Measurements from ENCODE around the gene BBS2. TPM values are rescaled to one million over a fixed set of nuclear protein-coding genes. Genes with fewer than 3 reads are reported as not detected.
A peak's percentile ranks its signal among the peaks of the same experiment; 100 is the strongest.

Gene BBS2
- total RNA-seq, 4 donors from 2014 or later = 79.8 to 144 (median 120) TPM

DNA sequence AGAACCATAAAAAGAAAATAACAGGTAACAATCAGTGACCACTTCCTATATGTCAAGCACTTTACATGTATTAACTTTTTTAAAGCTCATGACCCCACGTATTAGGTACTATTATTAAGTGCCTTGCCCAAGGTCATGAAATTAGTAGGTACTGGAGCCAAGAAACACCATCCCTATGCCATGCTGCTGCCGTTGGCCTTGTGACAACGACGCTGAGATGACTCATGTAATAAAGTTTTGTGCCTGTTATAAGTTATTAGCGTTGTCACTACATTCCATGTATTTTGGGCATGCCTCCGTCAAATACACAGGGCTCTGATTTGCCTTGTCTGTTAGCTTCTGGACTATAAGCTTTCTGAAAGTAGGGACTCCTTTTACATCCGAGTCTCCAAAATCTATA, 1.4 kb downstream of the BBS2 start:
- Histone ChIP-seq H3K4me1 (peaks cover 0 to 63% (median 7%) of the 10 kb centered on the region in 4 donors), H3K9me3 (no peaks in the 10 kb centered on the region), H3K36me3 (no peaks in the 10 kb centered on the region), H3K27me3 (no peaks in the 10 kb centered on the region), H3K4me3 (peak overlapping the region; percentile 86 to 99 (median 94)), H3K27ac (peak overlapping the region; percentile 31 to 98 (median 92))
- TF ChIP-seq POLR2A (IDR thresholded peaks at IDR 0.05) (no peak), EP300 (IDR thresholded peaks at IDR 0.05) (no peak)
- DNase-seq (ENCODE audit: low spot score in 2 of 2) = no peak
- 55 to 61% methylated on average over 7 of the region's 7 CpGs for WGBS, 2 donors

DNA sequence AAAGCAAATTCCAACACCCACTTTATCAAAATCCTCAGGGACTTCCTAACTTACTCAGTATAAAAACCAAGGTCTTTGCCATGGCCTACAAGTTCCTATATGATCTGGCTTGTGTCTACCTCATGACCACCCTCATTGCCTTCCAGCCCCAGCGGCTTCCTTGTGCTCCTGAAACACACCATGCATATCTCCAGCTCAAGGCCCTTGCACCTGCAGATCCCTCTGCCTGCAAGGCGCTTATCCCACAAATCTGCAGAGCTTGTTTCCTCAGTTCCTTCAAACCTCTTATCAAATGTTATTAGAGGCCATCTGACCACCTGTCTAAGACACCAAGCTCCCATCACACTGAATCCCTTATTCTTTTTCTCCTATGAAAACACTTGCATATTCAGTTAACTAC, 2.6 kb downstream of the BBS2 start:
- 89 to 93% methylated on average over 2 of the region's 2 CpGs for WGBS, 2 donors
- no peak for TF ChIP-seq POLR2A (IDR thresholded peaks at IDR 0.05)
- TF ChIP-seq, protein P1, sequence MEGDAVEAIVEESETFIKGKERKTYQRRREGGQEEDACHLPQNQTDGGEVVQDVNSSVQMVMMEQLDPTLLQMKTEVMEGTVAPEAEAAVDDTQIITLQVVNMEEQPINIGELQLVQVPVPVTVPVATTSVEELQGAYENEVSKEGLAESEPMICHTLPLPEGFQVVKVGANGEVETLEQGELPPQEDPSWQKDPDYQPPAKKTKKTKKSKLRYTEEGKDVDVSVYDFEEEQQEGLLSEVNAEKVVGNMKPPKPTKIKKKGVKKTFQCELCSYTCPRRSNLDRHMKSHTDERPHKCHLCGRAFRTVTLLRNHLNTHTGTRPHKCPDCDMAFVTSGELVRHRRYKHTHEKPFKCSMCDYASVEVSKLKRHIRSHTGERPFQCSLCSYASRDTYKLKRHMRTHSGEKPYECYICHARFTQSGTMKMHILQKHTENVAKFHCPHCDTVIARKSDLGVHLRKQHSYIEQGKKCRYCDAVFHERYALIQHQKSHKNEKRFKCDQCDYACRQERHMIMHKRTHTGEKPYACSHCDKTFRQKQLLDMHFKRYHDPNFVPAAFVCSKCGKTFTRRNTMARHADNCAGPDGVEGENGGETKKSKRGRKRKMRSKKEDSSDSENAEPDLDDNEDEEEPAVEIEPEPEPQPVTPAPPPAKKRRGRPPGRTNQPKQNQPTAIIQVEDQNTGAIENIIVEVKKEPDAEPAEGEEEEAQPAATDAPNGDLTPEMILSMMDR (IDR thresholded peaks at IDR 0.05) = no peak
- TF ChIP-seq EP300 (IDR thresholded peaks at IDR 0.05) = no peak
- H3K4me1 ChIP-seq = peaks cover 0 to 69% (median 7%) of the 10 kb centered on the region in 4 donors

DNA sequence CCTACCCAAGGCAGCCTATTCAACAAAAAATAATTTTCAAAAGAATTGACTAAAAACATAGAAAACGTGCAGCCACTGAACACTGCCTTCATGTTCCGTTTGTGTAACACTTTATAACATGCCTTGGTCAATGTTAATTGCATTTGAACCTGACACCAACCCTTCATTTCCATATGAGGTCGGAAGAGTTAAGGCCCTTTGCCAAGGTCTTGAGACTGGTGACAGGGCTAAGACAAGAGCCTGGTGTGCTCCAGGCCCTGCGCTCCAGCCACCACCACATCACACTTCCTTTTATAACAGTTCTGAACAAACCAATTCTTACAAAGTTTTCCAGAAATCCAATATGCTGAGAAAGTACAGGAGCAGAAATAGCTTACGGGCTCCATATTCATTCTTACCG, 4.2 kb downstream of the BBS2 start:
- no peaks in the 10 kb centered on the region for H3K27me3 ChIP-seq
- H3K27ac ChIP-seq = peak overlapping the region; percentile 17 to 98 (median 92)
- no peak for TF ChIP-seq EP300 (IDR thresholded peaks at IDR 0.05)
- TF ChIP-seq, protein P1 (IDR thresholded peaks at IDR 0.05) = no peak
- TF ChIP-seq POLR2A (IDR thresholded peaks at IDR 0.05) = peak in 1 of 2 donors; percentile 10
- no peaks in the 10 kb centered on the region for H3K9me3 ChIP-seq
- 43 to 44% methylated on average over 6 of the region's 6 CpGs for WGBS, 2 donors
- peaks cover 0 to 77% (median 7%) of the 10 kb centered on the region in 4 donors for H3K4me1 ChIP-seq
- H3K36me3 ChIP-seq = peaks cover 0 to 23% (median 0%) of the 10 kb centered on the region in 3 donors
- peak overlapping the region in 2 of 4 donors; percentile 10 to 95 for H3K4me3 ChIP-seq
- no peak for DNase-seq (ENCODE audit: low spot score in 2 of 2)

More for the DNA sequence above, 2.6 kb downstream of the BBS2 start:
- Histone ChIP-seq H3K4me3 (peak overlapping the region in 2 of 4 donors; percentile 11 to 95), H3K27me3 (no peaks in the 10 kb centered on the region), H3K9me3 (no peaks in the 10 kb centered on the region), H3K27ac (peak overlapping the region; percentile 11 to 98 (median 92)), H3K36me3 (peaks cover 0 to 8% (median 0%) of the 10 kb centered on the region in 3 donors)
- DNase-seq (ENCODE audit: low spot score in 2 of 2) = no peak

DNA sequence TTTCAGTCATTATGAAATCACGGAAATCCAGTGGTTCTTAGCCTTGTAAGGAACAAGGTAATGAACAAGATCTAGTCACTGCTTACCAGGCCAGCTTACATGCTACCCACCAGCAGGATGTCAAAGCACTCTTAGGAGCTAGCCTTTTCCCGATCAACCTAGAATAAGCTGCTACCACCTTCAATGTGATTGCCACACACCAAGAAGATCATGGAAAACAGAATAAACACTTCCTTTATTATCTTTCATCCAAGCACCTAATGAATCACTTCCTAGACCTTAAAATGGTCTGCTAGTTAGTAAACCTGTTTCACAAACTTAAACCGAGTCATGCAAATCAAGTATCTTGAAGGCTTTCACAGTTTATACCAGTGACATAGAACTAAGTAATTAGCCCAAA, 5.0 kb downstream of the BBS2 start:
- Histone ChIP-seq H3K4me3 (no peak overlapping the region), H3K36me3 (peaks cover 0 to 31% (median 0%) of the 10 kb centered on the region in 3 donors), H3K9me3 (no peaks in the 10 kb centered on the region), H3K27ac (peak overlapping the region in 3 of 4 donors; percentile 88 to 98 (median 97)), H3K27me3 (no peaks in the 10 kb centered on the region), H3K4me1 (peaks cover 0 to 78% (median 7%) of the 10 kb centered on the region in 4 donors)
- DNase-seq (ENCODE audit: low spot score in 2 of 2) = no peak
- WGBS, 2 donors = 63 to 81% methylated on average over 3 of the region's 3 CpGs
- TF ChIP-seq EP300 (IDR thresholded peaks at IDR 0.05) = no peak
- TF ChIP-seq, protein P1 (IDR thresholded peaks at IDR 0.05) = no peak
- no peak for TF ChIP-seq POLR2A (IDR thresholded peaks at IDR 0.05)

DNA sequence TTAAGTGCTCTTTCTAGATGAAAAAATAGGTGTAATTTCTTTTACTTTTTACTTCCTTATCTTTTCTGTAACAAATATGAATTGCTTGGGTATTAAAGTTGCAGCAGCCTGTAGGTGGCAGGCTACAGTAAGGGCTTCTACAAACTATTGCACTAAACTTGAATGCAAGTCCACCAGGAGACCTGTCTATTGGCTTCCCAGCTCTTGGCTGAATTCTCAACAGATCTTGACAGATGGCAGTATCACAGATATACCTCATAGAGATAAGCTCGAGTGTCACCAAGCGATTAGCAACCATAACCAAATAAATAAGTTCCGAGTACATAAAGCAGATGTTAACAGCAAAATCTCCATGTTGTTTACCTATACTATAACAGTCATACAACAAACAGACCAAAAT, 5.9 kb downstream of the BBS2 start:
- Histone ChIP-seq H3K27ac (peak overlapping the region in 3 of 4 donors; percentile 40 to 98 (median 97)), H3K36me3 (peaks cover 3 to 40% (median 8%) of the 10 kb centered on the region in 3 donors), H3K27me3 (no peaks in the 10 kb centered on the region), H3K4me3 (no peak overlapping the region), H3K9me3 (no peaks in the 10 kb centered on the region), H3K4me1 (peaks cover 0 to 78% (median 7%) of the 10 kb centered on the region in 4 donors)
- peak in 1 of 2 donors; percentile 54 for DNase-seq (ENCODE audit: low spot score in 2 of 2)
- WGBS, 2 donors = 66 to 74% methylated on average over 3 of the region's 3 CpGs
- TF ChIP-seq, protein P1 (IDR thresholded peaks at IDR 0.05) = peak; percentile 58 to 77 (median 64)
- no peak for TF ChIP-seq EP300 (IDR thresholded peaks at IDR 0.05)

Measured in tibial nerve (tissue), 4 donors.